COR-L47 (cell line): ENCODE results near the gene NDRG4.

Experiments used
- DNase-seq: peaks from one replicate; lab custom pipeline; 2025; lab: John Stamatoyannopoulos, UW

Gene NDRG4

GRCh38 chr16:58510097-58510775, 10.3 kb downstream of the NDRG4 start:
- DNase-seq: no peak

- DNase-seq: no peak
These were observed 11.1 kb downstream of the NDRG4 start for GRCh38 chr16:58510776-58511628.

GRCh38 chr16:58511933-58512815, 12.2 kb downstream of the NDRG4 start:
- DNase-seq: peak; percentile 54

GRCh38 chr16:58513874-58514273, 13.9 kb downstream of the NDRG4 start:
- no peak for DNase-seq

- DNase-seq: peak; percentile 87
These were observed 15.4 kb downstream of the NDRG4 start, which contains the start of gene SETD6 for GRCh38 chr16:58515125-58515870. Gene SETD6 (plus strand): TSS chr16:58515517. CDS start chr16:58515538, 21 bp downstream.

GRCh38 chr16:58515871-58516767, 16.2 kb downstream of the NDRG4 start:
- peak; percentile 22 for DNase-seq

GRCh38 chr16:58516768-58517107, 16.8 kb downstream of the NDRG4 start:
- no peak for DNase-seq

- DNase-seq: no peak
These were observed 18.4 kb downstream of the NDRG4 start for GRCh38 chr16:58518083-58518979.

- no peak for DNase-seq
These were observed 19.0 kb downstream of the NDRG4 start for GRCh38 chr16:58518980-58519368.

- no peak for DNase-seq
These were observed 19.8 kb downstream of the NDRG4 start for GRCh38 chr16:58519707-58520106.

GRCh38 chr16:58530179-58530578, 30.2 kb downstream of the NDRG4 start:
- DNase-seq: no peak

GRCh38 chr16:58532414-58532813, 32.5 kb downstream of the NDRG4 start:
- no peak for DNase-seq

- DNase-seq: no peak
These were observed 34.0 kb downstream of the NDRG4 start for GRCh38 chr16:58533751-58534470.

GRCh38 chr16:58535100-58535499, 35.2 kb downstream of the NDRG4 start:
- DNase-seq: no peak

- DNase-seq: no peak
These were observed 36.3 kb downstream of the NDRG4 start for GRCh38 chr16:58536278-58536677.

- no peak for DNase-seq
These were observed 37.4 kb downstream of the NDRG4 start for GRCh38 chr16:58537124-58537906.

GRCh38 chr16:58541711-58542110, 41.8 kb downstream of the NDRG4 start:
- DNase-seq: no peak

- DNase-seq: no peak
These were observed 42.3 kb downstream of the NDRG4 start for GRCh38 chr16:58542291-58542690.
